SIG-M5 treated with dmso at 0.1 percent for 504 hours (cell line): ENCODE data around the gene SAXO1.
"Not testable (repeated sequence)": the region's sequence is repeated elsewhere in the genome, so short reads cannot be mapped to it uniquely, and the experiment has no call there.

ENCODE experiments used
- DNase-seq: peaks from one replicate; lab custom pipeline; 2025; ENCODE audit not compliant: unreplicated experiment; lab: John Stamatoyannopoulos, UW

SAXO1 gene, protein sequence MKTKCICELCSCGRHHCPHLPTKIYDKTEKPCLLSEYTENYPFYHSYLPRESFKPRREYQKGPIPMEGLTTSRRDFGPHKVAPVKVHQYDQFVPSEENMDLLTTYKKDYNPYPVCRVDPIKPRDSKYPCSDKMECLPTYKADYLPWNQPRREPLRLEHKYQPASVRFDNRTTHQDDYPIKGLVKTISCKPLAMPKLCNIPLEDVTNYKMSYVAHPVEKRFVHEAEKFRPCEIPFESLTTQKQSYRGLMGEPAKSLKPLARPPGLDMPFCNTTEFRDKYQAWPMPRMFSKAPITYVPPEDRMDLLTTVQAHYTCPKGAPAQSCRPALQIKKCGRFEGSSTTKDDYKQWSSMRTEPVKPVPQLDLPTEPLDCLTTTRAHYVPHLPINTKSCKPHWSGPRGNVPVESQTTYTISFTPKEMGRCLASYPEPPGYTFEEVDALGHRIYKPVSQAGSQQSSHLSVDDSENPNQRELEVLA

DNA sequence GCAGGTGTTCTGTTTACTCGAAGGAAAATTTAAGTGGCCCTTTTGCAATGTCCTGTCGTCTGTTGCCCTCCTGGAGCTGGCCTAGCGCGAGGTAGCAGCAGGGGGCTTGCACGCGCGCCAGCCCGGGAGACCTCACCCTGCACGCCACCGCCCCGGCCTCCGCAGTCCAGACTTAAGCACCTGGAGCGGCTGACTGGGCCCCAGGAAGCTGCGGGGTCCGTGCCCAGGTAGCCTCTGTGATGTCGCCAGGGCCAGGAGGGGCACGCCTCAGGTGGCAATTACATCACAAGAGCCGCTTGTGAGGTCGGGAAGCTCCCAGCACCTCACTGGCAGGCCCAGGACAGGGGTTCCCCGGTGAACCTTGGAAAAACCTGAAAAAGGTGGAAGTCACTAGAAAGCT is at the start of gene SAXO1:
Gene SAXO1 (minus strand): TSS at position 195 of the 400 bp plus-strand sequence. CDS start 301 bp downstream, outside the sequence.
- no peak for DNase-seq

DNA sequence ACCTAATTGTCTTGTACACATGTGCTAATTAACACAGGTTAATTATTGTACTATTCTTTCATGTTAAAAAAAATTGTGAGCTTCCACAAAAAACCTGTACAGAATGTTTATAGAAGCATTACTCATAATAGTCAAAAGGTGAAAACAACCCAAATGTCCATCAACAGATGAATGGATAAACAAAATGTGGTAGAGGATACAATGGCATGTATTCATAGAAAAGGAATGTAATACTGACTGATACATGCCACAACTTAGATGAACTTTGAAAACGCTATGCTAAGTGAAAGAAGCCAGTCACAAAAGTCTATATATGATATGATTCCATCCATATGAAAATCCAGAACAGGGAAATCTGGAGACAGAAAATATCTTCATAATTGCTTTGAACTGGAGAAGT is 41.8 kb upstream of the SAXO1 start:
- no peak for DNase-seq

DNA sequence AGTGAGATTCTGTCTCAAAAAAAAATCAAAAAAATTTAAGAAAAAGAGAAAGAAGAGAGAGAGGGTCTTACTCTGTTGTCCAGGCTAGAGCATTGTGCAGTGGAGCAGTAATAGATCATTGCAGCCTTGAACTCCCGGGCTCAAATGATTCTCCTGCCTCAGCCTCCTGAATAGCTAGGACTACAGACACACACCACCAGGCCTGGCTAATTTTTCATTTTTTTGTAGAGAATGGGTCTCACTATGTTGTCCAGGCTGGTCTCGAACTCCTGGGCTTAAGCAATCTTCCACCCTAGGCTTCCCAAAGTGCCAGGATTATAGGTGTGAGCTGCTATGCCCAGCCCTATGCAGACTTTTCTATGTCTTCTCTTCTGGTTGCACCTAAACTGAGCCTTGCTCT is 41.2 kb upstream of the SAXO1 start:
- DNase-seq = no peak

DNA sequence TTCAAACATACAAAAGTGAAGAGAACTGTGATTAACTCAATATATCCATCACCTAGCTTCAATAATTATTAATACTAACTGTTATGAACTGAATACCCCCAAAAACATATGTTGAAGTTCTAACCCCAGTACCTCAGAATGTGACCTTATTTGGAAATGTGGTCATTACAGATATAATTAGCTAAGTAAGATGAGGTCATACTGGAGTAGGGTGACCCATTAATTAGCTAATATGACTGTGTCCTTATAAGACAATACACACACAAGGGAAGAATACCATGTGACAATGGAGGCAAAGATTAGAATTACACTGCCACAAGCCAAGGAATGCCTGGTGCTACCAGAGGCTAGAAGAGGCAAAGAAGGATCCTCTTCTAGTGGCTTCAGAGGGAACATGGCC is 24.0 kb upstream of the SAXO1 start:
- DNase-seq = no peak

DNA sequence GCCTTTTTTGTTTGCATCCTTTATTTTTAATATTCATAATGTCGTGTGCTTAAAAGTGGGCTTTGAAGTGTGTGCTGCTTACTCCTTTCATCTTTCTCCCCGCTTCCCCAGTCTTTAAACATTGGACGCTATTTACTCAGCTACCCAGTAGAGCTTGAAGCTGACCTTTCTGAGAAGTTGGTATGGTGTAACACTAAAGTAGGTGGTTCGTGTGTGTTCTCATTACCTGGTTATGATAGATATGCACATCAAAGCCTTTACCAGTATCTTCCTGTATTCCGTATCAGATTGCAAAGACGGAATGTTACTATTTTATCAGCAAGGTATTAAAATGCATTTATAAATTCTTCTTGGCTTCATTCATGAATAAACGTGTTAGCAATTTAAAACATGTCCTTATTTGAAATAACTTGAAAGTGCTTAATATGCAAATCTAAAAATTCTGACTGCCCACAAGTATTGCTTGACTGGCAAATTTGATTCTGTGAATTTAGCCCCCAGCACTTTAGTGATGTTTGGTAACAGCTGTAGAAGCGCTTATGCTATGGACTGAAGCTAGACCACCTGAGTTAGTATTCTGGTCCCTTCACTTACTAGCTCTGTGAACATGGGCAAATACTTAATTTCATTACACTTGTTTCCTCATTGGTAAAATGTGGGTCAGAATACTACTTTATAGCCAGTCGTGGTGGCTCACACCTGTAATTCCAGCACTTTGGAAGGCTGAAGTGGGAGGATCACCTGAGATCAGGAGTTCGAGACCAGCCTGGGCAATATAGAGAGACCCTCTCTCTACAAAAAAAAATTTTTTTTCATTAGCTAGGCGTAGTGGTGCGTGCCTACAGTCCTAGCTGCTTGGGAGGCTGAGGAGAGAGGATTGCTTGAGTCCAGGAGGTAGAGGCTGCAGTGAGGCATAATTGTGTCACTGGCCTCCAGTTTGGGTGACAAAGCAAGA is 17.9 kb upstream of the SAXO1 start:
- DNase-seq = no peak

DNA sequence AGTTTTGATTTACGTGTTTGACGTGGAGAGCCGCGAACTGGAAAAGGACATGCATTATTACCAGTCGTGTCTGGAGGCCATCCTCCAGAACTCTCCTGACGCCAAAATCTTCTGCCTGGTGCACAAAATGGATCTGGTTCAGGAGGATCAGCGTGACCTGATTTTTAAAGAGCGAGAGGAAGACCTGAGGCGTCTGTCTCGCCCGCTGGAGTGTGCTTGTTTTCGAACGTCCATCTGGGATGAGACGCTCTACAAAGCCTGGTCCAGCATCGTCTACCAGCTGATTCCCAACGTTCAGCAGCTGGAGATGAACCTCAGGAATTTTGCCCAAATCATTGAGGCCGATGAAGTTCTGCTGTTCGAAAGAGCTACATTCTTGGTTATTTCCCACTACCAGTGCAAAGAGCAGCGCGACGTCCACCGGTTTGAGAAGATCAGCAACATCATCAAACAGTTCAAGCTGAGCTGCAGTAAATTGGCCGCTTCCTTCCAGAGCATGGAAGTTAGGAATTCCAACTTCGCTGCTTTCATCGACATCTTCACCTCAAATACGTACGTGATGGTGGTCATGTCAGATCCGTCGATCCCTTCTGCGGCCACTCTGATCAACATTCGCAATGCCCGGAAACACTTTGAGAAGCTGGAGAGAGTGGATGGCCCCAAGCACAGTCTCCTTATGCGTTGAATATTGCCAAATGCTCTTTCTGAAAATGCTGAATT is 17.1 kb upstream of the SAXO1 start:
- no peak for DNase-seq

DNA sequence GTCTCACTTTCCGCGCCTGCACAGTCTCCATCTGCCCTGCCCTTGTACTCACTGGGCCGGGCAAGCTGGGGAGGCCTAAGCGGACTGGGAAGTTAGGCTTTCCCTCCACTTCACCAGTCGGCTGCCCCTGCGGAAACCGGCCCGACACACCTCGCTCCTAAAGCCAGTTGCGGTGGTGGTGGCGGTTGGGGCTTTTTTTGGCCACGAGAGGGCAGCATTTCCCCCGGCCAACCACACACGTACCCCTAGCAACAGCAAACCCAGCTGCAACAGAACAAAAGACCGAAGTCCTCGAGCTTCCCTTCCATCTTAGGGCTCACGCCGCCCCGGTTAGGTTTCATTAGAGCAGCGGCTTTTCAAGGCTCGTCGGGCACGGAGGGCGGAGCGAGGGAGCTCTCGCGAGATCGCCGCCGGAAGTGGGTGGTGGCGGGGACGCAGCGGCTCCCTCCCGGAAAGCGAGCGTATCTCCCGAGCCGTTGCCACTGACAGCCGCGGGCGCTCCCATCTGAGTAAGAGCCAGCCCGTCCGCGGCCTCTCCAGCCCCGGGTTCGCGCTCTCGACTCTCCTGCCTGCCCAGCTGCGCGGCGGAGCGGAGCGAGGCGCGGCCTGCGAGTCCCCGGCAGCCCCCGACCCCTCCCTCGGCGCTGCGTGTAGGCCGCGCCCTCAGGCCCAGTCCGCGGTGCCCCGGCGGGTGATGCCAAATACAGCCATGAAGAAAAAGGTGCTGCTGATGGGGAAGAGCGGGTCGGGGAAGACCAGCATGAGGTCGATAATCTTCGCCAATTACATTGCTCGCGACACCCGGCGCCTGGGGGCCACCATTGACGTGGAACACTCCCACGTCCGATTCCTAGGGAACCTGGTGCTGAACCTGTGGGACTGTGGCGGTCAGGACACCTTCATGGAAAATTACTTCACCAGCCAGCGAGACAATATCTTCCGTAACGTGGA is 16.2 kb upstream of the SAXO1 start, which contains the start of gene RRAGA:
Gene RRAGA (plus strand): TSS at position 462 of the 951 bp plus-strand sequence. CDS start 233 bp downstream, at position 695.
- peak; percentile 90 for DNase-seq

DNA sequence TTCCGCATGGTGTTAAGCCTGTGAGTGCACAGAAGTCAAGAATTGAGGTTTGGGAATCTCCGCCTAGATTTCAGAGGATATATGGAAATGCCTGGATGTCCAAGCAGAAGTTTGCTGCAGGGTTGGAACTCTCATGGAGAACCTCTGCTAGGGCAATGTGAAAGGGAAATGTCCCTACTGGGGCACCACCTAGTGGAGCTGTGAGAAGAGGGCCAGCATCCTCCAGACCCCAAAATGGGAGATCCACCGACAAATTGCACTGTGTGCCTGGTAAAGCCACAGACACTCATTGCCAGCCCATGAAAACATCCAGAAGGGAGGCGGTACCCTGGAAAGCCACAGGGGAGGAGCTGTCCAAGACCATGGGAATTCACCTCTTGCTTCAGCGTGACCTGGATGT is 3.6 kb upstream of the SAXO1 start:
- no peak for DNase-seq

DNA sequence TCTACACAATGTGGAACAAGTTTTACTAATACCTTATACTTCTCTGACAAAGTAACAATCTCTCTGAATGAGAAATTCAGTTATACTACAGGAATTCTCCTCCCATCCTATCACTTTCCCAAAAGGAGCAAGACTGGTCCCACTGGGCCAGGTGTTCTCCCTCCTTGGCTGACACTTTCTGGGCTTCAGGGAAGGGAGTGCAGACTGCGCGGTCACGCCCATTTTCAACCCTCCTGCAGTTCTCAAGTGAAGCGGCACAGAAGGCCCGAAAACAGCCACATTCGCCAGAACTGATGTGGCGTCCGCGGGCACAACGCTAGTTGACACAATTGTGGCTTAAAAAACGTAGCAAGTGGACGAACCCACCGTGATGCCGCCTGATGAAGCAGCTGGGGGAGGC is 603 bp downstream of the SAXO1 start:
- DNase-seq = no peak

DNA sequence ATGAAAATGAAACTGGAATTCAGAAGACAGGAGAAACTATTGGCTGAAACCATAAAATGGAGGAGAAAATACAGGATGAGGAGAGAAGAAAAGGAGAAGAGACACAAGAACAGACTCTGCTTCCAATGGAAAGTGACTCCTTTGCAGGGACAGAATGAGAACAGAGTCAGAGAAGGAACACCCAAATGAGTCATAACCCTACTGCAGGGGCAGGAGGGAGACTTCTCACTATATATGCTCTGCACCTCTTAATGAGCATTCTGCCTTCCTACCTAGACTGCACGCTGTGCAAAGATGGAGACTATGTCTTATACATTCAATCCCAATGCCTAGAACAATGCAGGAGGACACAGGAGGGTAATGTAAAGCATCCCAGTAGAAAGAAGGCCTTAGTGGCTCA is 2.1 kb downstream of the SAXO1 start:
- no peak for DNase-seq

DNA sequence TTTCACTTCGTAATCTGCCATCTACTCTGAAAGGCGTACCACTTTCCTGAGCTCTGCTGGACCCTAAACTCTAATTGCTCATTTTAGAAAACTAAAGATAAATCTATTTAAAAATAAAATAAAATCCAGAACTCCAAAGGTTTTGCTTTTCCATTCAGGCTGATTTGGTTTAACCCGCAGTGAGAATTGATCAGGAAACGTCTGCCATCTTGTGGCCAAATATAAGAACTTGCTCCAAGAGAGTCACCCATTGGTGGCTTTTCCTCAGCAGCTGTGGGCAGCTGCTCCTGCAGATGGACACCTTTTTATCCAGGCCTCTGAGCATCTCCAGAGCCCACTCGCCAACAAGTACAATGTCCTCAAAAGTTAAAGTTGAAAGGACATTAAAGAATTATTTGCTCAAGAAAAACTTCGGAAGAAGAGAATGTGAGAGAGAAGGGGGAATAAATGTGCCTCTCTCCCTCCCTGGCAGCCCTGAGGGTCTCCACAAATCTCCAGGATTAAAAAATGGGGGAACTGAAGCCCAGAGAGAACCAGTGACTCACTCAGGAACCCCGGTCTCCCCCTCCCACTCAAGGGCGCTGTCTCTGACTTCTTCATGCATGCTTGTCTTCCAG is 4.1 kb downstream of the SAXO1 start:
- DNase-seq = peak; percentile 46

DNA sequence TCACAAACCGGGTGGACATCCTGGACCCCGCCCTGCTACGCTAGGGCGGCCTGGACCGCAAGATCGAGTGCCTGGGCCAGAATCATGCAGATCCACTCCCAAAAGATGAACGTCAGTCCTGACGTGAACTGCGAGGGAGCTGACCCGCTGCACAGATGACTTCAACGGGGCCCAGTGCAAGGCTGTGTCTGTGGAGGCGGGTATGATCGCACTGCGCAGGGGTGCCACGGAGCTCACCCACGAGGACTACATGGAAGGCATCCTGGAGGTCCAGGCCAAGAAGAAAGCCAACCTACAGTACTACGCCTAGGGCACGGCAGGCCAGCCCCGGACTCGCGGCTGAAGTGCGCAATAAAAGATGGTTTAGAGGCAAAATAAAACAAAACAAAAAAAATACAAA is 5.2 kb downstream of the SAXO1 start:
- DNase-seq = no peak

DNA sequence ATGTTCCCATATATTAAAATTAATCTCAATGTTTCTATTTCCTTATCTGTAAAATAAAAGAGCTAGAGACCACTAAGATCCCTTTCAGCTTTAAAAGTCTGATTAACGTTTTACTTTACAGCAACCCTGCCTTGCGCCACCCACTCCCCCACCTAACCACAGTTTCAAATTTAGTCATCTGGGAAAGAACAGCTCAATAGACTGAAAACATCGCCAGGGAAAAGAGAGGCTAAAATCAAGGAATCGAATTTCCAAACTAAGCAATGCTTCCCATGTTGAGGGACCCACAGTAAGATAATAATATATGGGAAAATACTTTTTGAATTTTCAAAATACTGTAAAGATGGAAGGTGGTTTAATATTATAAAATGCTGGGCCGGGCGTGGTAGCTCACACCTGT is 6.6 kb downstream of the SAXO1 start:
- DNase-seq = no peak

DNA sequence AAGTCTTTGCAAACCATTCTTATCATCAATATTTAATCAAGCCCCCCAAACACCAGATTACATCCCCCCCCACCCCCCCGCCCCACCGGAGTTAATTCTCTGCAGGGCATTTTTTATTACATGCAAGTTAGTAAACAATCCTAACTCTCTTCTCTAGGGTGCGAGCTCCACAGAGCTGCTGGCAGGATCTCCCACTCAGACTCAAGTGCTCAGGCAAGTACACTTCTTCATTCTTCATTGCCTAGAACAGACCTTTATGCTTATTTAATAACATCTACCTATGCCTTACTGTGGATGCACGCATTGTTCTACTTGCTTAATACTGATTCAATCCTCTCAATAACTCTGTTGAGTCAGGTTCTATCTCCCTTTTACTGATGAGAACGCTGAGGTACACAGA is 9.9 kb downstream of the SAXO1 start:
- no peak for DNase-seq

DNA sequence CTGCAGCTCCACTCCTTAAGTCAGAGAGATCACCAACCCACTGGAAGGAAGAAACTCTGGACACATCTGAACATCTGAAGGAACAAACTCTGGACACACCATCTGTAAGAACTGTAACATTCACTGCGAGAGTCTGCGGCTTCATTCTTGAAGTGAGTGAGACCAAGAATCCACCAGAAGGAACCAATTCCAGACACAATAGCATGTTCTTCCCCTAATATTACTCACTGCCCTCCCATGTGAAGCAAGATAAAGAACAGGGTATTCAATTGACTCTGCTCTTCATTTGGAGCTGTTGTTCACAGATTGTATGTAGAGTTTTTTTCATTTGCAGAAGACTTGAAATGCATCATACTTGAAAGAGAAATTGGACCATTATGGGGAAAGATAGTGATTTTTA is 10.8 kb downstream of the SAXO1 start:
- no peak for DNase-seq

DNA sequence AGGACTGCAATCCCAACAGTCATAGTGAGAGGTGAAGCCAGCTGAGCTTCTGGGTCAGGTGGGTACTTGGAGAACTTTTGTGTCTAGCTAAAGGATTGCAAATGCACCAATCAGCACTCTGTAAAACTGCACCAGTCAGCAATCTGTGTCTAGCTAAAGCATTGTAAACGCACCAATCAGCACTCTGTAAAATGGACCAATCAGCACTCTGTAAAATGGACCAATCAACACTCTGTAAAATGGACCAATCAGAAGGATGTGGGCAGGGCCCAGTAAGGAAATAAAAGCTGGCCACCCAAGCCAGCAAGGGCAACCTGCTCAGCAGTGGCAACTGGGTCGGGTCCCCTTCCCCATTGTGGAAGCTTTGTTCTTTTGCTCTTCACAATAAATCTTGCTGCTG is 11.4 kb downstream of the SAXO1 start:
- not testable (repeated sequence) for DNase-seq

DNA sequence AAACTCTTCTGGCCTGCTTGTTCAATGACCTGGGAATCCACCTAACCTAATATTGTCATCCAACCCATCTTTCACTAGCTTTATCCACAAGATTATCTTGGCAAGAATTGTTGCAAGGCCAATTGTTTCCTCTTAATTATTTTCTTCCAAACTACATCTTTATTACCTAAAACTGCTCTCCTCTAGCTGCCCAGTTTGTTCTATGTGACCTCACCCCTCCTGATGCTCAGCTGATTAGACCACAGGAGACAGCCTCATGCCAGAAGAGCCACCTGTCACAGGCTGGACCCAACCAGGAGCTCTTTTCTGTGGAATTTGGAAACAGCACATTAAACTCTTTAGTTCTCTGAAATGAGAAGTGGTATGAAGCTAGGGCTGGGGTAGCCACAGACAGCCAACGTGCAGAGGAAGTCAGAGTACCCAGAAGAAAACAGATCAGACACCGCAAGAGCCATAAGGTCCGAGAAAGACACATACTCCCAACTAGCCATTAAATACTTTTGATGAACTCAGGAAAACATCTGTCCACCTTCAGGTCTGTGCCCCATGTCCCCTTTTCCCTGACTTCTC is 12.0 kb downstream of the SAXO1 start:
- DNase-seq = no peak

DNA sequence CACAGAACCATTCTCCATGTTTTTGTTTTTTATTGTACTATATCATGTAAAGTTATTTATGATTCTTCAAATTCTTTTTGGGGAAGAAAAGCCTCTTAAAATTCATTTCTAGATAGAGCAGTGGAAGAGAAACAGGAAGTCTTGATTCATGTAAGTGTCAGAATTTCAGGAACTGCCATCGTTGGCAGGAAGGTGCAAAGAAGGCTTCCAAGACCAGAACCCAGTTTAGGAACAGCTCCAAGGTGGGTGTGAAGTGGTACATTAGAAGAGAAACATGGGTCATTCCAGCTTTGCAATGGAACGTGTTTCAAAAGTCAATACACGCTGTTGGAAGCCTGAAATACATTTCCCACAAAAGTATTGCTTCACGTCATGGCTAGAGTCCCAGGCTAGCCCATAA is 14.8 kb downstream of the SAXO1 start:
- no peak for DNase-seq

DNA sequence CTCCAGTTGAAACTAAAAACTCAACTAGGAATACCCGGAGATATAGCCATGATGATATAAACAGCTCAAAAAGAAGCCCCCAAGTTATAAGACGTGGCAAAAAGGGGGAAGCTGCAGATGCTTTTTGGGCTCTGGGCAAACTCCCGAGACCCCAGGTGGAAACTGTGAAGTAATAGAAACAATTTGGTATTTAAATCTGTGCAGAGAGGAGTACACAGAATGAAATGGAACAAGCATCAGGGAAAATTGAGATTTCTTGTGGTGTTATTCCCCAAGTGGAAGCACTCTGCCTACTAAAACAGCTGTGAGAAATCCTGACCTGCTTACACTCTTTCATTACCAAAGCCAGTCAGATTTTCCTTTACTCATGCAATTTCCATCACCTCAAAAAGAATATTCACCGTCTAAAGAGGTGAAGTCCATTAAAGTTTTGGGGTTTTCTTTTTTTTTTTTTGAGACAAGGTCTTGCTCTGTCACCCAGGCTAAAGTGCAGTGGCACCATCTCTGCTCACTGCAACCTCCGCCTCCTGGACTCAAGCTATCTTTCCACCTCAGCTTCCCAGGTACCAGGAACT is 23.5 kb downstream of the SAXO1 start:
- DNase-seq = no peak
